Measurements from ENCODE around the gene HHLA2. TPM values are rescaled to one million over a fixed set of nuclear protein-coding genes. Genes with fewer than 3 reads are reported as not detected.
"Not testable (repeated sequence)": the region's sequence is repeated elsewhere in the genome, so short reads cannot be mapped to it uniquely, and the experiment has no call there.

The HHLA2 gene, protein sequence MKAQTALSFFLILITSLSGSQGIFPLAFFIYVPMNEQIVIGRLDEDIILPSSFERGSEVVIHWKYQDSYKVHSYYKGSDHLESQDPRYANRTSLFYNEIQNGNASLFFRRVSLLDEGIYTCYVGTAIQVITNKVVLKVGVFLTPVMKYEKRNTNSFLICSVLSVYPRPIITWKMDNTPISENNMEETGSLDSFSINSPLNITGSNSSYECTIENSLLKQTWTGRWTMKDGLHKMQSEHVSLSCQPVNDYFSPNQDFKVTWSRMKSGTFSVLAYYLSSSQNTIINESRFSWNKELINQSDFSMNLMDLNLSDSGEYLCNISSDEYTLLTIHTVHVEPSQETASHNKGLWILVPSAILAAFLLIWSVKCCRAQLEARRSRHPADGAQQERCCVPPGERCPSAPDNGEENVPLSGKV
- total RNA-seq = not detected in 2 replicates

DNA sequence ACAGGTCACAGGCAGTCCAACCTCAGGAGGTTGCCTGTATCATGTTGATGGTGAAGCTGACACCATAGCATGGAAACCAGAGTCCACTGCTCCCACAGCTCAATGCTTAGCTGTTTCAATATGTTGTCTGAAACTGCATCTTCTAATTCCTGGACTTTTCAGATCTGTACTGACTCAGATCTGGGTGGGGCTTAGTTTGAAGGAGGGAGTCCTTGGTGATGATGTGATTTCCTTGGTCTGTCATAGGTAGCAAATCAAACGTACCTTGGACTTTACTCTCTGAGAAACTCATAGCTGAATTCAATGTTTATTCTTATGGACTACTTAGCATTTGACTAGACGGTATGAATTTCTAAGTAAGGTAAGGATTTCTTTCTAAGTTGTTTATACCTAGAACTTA, at the start of gene HHLA2:
TSS of gene HHLA2 (plus strand) at position 310 of the 400 bp plus-strand sequence. CDS start 55,266 bp downstream, outside the sequence.
- DNase-seq (ENCODE audit: low read depth, low spot score) = no peak

DNA sequence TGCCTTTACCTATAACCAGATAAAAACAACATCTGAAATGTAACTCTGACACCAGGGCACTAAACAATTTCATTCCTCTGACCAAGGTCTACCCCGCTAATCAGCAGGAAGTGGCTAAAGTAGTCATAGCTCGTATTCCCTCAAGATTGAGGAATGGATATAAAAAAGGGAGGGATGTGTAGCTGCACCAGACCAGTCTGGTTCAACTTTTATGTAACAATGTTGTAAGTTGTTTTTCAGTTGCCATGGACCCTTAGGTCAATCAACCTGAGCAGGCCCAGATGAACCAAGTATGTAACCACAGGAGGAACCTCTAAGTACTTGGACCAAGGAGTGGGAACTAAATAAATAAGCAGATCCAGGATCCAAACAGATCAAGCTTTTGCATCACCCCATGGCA, 45.7 kb upstream of the HHLA2 start:
- DNase-seq (ENCODE audit: low read depth, low spot score) = no peak

DNA sequence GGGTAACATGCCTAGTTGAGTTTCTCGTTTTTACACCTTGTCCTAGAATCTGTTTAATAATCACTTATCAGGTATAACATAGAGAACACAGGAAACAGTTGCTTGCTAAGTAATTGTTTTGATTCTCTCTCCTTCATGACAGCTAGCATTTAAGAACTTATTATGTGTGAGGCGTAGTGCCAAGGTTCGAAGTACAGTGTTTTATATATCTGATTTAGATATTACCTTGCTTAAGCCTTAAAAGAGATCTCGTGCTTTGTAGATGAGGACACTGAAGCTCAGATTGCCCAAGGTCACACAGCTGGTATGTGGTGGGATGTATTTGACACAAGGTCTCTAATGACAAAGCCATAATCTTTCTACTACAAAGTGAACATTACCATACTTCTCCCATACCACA, 45.1 kb upstream of the HHLA2 start:
- no peak for DNase-seq (ENCODE audit: low read depth, low spot score)

DNA sequence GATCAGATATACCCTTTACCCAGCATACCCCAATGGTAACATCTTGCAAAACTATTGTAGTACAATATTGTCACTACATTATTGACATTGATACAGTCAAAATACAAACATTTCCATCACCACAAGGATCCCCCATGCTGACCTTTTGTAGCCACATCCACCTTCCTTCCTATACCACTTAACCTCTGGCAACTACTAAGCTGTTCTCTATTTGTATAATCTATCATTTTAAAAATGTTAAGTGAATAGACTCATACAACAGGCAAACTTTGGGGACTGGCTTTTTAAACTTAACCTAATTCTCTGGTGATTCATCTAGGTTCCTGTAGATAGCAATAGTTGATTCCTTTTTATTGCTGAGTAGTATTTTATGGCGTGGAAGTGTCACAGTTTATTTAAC, 44.5 kb upstream of the HHLA2 start:
- no peak for DNase-seq (ENCODE audit: low read depth, low spot score)

DNA sequence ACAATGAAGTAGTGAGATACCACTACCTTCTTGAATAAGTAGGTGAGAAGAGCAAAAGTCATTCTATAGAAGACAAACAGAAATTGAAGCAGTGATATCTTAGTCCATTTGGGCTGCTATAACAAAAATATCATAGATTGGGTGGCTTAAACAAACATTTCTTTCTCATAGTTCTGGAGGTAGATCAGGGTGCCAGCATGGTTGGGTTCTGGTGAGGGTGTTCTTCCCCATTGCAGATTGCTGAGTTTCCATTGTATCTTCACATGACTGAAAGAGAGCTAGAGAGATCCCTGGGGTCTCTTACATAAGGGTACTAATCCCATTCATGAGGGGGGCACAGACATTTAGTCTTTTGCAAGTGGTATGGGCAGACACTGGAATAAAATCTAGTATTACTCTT, 41.2 kb upstream of the HHLA2 start:
- DNase-seq (ENCODE audit: low read depth, low spot score) = no peak

DNA sequence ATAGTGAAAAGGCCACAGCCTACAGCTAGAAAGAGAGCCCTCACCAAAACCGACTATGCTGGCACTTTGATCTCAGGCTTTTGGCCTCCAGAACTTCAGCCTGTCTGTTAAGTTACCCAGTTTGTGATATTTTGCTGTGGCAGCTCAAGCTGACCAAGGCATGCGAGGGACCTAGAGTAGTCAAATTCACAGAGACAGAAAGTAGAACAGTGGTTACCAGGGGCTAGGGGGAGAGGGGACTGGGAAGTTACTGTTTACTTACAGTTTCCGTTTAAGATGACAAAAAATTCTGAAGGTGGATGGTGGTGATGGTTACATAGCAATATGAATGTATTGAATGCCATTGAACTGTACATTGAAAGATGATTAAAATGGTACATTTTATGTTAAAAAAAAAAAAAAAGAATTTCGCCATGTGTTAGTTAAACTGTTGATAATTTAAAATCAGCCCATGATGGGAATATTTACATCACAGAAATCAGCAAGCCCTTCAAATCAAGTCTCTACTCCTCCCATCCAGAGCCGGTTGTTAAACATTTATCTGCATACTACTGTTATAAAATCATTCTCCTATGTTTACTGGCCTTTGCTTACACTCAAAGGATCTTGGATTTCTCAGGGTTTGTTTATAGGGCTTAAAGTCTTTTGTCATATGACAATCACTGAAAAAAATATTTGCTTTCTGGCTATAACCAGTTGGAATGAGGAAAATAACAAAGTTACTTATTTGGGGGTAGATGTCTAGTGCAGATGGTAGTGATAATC, 31.6 kb upstream of the HHLA2 start:
- not testable (repeated sequence) for DNase-seq (ENCODE audit: low read depth, low spot score)

DNA sequence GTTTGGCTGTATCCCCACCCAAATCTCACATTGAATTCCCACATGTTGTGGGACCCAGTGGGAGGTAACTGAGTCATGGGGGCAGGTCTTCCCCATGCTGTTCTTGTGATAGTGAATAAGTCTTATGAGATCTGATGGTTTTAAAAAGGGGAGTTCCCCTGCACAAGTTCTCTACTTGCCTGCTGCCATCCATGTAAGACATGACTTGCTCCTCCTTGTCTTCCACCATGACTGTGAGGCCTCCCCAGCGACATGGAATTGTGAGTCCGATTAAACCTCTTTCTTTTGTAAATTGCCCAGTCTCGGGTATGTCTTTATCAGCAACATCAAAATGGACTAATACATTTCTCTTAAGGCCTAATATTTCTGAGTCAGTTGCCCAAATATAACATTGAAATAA, 28.1 kb upstream of the HHLA2 start:
- not testable (repeated sequence) for DNase-seq (ENCODE audit: low read depth, low spot score)

DNA sequence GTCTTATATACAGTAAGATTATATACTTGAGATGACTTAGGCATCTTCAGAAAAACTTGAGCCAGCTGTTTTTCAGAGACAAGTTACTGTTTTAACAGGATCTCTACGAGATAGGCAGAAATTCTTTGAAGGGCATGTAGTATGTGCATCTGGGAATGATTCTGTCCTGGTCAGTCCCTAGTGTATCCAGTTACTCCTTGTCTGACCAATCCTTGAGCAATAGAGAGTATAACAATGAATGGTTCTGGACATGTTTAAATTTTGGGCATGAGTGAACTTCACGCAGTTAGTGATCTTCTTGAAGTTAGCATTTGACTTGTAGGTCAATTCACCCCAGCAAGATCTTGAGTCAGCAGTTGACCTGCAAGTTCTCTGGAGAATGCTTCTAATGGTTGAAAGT, 24.7 kb upstream of the HHLA2 start:
- DNase-seq (ENCODE audit: low read depth, low spot score) = no peak

DNA sequence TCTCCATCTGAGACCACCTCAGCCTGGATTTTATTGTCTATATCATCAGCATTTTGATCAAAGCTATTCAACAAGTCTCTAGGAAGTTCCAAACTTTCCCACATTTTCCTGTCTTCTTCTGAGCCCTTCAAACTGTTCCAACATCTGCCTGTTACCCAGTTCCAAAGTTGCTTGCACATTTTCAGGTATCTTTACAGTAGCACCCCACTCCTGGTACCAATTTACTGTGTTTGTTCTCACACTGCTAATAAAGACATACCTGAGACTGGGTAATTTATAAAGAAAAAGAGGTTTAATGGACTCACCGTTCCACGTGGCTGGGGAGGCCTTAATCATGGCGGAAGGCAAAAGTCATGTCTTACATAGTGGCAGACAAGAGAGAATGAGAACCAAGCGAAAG, 17.3 kb upstream of the HHLA2 start:
- not testable (repeated sequence) for DNase-seq (ENCODE audit: low read depth, low spot score)

DNA sequence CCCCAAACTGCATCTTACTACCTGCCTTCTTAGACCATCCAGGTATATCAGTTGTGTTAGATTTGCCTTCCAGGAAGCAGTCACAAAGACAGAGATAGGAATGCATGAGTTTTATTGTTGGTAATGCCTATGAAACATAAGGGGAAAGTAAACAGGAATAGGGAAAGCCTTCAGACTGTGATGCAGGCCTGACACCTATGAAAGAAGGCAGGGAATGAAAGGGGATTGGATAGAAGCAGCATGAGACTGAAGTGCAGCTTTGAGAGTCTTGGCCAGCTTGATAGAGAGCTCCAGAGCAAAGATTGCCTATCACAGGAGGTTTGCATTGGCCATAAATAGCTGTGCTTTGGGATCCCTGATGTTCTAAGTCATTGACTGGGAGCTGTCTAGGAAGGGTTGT, 15.9 kb upstream of the HHLA2 start:
- no peak for DNase-seq (ENCODE audit: low read depth, low spot score)

DNA sequence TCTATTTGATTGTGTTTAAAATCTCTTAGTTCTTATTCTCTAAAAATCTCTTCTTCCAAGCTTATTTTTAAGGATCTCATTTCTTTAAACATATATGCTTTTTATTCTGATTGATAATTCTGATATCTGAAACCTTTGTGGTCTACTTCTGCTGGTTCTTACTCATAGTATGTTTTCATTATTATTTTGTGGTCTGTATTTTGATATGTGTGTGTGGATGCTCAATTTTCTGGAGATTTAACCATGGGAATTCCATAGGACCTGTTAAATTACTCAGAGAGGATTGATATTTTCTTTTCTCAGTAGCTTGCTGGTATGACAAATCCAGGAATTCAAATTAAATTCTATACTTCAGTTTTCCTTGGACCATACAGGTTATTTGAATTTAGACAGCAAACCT, 14.7 kb upstream of the HHLA2 start:
- no peak for DNase-seq (ENCODE audit: low read depth, low spot score)

DNA sequence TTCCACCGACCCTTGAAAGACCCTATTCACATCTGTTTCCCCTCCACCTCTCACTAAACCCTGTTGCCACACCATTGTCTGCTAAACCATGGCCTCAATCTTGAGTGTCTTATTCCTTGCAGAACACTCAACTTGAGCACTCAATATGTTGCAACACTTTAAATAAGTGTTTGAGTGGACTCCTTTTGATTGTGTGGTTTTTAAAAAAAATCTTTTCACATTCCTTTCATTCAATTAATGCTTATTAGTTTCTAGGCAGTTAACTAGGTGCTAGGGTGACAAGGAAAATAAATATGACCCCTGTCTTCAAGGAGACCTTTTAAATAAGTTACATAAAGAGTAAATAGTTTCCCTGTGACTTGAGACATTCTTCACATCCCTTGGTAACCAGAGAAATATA, 13.3 kb upstream of the HHLA2 start:
- no peak for DNase-seq (ENCODE audit: low read depth, low spot score)

DNA sequence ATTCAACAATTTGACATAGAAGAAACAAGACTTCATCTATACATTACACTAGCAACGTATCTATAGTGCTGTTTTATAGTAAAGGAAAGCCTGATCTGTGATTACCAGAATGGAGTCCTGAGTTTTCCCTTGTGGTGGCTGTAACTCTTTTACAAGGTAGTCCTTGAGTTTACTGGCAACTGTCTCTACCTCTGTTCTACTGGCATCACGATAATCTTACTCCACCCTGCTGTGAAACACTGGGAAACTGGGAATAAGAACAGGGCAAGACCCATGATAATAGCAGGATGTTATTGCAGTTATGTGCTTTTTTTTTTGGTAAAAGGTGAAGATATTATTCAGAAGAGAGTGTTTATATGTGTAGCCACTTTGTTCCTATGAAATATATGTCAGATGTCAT, 12.4 kb upstream of the HHLA2 start:
- no peak for DNase-seq (ENCODE audit: low read depth, low spot score)

DNA sequence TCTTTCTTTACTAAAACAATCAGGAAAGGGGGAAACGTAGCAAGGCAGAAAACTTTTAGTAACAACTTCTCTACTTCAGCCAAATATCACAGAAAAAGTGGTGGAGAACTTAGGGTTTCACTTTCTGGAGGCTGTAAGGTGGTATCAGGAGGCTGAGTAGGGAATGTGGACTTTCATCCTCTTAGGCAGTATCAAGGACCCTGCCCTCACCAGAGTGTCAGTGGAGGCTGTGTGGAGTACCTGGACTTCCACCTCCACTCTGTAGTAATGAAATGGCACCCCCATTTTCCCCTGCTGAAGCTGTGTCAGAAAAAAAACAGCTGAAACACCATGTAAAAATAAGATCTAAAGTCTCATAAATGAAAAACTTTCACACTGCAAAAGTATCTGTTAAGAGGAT, 11.2 kb upstream of the HHLA2 start:
- DNase-seq (ENCODE audit: low read depth, low spot score) = no peak

DNA sequence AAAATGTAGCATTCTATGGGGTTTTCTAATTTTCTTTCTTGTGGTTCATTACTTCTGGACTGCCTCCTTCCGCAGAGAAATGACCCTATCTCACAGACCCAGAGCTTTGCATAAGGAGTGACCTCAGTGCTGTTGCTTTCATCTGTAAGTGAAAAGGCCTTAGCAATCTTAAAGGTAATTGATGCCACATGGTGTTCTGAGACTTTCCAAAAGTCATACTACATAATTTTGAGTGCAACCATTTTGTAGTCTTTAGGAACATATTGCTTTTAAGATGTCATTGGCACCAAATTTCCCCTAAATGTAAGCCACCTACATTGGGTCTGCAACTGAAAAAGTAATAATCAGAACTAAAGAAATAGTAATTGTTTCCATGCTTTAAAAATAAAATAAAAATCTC, 9.2 kb upstream of the HHLA2 start:
- DNase-seq (ENCODE audit: low read depth, low spot score) = no peak

DNA sequence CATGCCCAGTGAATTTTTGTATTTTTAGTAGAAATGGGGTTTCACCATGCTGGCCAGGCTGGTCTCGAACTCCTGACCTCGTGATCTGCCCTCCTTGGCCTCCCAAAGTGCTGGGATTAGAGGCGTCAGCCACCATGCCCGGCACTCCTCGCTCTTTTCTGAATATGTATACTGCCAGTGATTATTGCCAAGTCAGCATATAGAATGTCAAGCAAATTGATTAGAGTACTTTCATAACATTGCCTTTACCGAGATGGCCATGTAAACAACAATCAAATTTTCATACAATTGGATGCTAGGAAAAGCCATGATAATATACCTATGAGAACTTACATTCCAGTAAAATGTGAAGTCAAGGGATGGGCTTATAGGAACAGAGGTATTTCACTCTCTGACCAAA, 8.2 kb upstream of the HHLA2 start:
- DNase-seq (ENCODE audit: low read depth, low spot score) = not testable (repeated sequence)

DNA sequence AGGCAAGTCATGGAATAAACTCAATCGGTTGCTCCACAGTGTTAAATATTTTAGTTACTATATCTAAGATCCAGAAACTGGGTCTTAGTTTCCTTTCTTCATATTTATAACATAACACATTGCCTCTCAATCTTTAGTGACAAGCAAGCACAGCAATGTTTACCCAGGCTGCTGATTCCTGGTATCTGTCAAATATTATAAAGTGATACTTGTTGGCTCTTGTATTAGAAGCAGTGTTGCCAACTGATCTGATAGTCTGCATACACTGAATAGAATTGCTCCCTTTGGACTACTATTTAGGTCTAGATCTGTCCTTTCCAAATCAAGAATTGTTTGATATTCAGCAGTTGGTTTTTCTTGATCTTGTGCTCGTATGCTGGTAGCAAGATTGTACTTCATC, 7.2 kb upstream of the HHLA2 start:
- no peak for DNase-seq (ENCODE audit: low read depth, low spot score)

DNA sequence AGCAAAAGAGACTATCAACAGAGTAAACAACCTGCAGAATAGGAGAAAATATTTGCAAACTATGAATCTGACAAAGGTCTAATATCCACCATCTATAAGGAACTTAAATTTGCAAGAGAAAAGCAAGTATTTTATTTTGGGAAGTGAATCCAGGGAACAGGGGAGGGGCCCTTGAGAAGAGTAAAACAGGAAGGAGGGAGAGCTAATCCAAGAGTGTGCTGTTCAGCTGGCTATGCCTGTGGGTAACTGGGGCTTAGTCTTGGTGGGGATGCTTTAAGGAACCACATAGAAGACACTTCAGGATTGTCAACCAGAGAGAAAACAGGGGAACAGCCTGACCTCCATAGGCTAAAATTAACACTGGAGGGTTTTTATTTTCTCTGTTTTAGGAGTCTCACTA, 3.9 kb upstream of the HHLA2 start:
- DNase-seq (ENCODE audit: low read depth, low spot score) = no peak

DNA sequence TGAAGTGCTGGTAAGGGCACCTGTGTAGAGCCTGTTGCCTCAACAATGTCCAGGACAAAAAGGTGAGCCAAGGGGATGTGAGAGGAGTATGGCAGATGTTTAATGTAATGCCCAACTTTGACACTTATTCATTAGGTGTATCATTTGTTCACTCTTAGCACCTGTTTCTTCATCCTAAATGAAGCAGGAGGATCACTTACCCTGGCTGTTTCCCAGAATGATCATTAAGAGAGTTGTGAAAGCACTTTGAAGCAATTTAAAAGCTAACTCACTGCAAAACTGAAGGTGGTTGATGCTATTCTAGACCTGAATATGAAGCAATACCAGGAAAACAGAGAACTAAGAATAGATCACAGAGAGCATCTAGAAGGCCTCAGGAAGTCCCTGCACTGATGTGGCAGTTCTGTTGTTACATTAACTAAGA, 3.4 kb upstream of the HHLA2 start:
- no peak for DNase-seq (ENCODE audit: low read depth, low spot score)

DNA sequence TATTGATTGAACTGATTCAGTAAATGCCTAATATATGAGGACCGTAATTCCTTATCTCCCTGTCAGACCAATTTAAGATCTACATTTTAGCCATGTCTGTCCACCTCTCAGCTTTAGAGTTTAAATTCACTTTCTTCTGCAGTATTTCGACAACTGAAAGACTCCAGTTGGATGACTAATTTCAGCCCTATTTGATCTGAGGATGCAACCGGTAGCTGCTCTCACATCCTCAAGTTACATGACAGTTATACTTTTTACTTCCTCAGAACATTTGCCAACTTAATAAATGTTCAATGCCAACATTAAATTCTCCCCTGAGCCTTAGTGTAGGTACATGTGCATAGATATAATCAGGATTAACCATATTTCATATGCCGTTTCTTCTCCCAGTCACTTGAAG, 2.5 kb upstream of the HHLA2 start:
- DNase-seq (ENCODE audit: low read depth, low spot score) = no peak

DNA sequence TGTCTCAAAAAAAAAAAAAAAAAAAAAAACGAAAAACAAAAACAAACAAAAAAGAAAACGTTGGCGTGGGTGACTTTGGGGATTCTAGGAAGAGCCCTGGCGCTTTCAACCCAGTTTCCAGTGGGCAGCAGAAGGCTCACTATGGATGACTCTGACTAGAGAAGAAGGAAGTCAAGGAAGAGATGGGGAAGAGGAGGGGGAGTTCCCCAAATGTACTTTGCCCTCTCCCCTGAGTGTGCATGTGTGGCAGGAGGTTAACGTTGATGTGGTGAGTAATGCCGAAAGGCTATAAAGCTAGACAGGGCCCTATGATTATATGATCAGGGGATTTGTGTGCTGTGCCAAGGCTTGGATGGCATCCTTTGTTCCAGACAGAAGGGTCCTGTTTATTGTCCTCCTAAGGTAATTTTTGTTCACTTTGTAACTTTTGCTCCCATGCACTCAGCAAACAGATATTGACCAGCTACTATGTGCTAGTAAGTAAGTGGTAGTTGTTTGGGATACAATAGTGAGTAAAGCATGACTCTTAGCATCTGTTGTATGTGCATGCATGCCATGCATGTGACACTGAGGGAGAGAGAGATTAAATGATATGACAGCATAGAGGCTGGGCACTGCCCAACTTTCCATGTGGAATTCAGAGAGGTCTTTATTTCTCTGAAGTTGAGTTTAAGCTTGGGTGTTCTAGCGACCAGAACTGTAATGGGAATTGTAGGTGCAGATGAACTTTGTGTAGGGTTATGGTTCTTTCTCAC, 750 bp upstream of the HHLA2 start:
- DNase-seq (ENCODE audit: low read depth, low spot score) = no peak

DNA sequence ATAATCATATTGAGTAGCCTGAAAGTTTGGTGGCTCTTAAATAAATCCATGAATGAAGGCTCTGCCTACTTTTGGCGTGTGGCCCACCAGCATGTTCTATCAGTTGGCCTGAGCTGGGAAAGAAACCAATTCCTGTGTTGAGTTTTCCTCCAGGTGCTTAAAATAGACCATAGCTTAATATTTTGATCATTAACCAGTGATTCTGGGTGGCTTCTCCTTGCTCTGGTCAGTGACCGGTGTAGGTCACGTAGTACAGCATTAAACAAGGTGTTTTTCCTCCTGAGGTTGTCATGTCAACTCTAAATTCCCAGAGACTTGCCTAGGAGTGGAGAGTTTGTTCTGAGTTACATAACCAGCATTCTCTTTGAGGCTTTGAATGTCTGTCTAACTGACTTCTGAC, 1.3 kb downstream of the HHLA2 start:
- DNase-seq (ENCODE audit: low read depth, low spot score) = no peak

Measured in pulmonary artery endothelial cell (primary cell).